Cortex of kidney (tissue), 1 donor: ENCODE measurements around the gene CCDC30.
"Not testable (repeated sequence)": the region's sequence is repeated elsewhere in the genome, so short reads cannot be mapped to it uniquely, and the experiment has no call there.

Source experiments
- DNase-seq: peaks from one replicate; lab custom pipeline; 2025; lab: John Stamatoyannopoulos, UW

Gene CCDC30

GRCh38 chr1:42529724-42530181, 66.7 kb downstream of the CCDC30 start:
- DNase-seq, result no peak

- DNase-seq, result no peak
Observed at GRCh38 chr1:42531043-42531442, 68.0 kb downstream of the CCDC30 start.

GRCh38 chr1:42533101-42533863, 70.2 kb downstream of the CCDC30 start:
- no peak for DNase-seq

- no peak for DNase-seq
Observed at GRCh38 chr1:42541104-42541503, 78.0 kb downstream of the CCDC30 start.

- DNase-seq, result no peak
Observed at GRCh38 chr1:42551180-42551579, 88.1 kb downstream of the CCDC30 start.

- no peak for DNase-seq
Observed at GRCh38 chr1:42551590-42551989, 88.5 kb downstream of the CCDC30 start.

GRCh38 chr1:42552636-42553035, 89.5 kb downstream of the CCDC30 start:
- DNase-seq, result no peak

GRCh38 chr1:42557230-42557851, 94.3 kb downstream of the CCDC30 start:
- DNase-seq, result no peak

GRCh38 chr1:42567038-42567437, 104.0 kb downstream of the CCDC30 start:
- DNase-seq, result no peak

GRCh38 chr1:42576935-42577334, 113.8 kb downstream of the CCDC30 start:
- no peak for DNase-seq

GRCh38 chr1:42586016-42586415, 122.9 kb downstream of the CCDC30 start:
- DNase-seq, result no peak

GRCh38 chr1:42587753-42588152, 124.7 kb downstream of the CCDC30 start:
- DNase-seq, result no peak

- DNase-seq, result no peak
Observed at GRCh38 chr1:42592811-42593210, 129.7 kb downstream of the CCDC30 start.

GRCh38 chr1:42593486-42594100, 130.5 kb downstream of the CCDC30 start:
- DNase-seq, result no peak

GRCh38 chr1:42601472-42601871, 138.4 kb downstream of the CCDC30 start:
- no peak for DNase-seq

- no peak for DNase-seq
Observed at GRCh38 chr1:42613803-42614131, 150.7 kb downstream of the CCDC30 start.

GRCh38 chr1:42618866-42619265, 155.8 kb downstream of the CCDC30 start:
- DNase-seq, result no peak

GRCh38 chr1:42620307-42620706, 157.2 kb downstream of the CCDC30 start:
- no peak for DNase-seq

- not testable (repeated sequence) for DNase-seq
Observed at GRCh38 chr1:42621180-42621579, 158.1 kb downstream of the CCDC30 start.

GRCh38 chr1:42627205-42627604, 164.1 kb downstream of the CCDC30 start:
- not testable (repeated sequence) for DNase-seq

GRCh38 chr1:42639116-42639515, 176.0 kb downstream of the CCDC30 start:
- DNase-seq, result no peak

GRCh38 chr1:42646056-42646455, 183.0 kb downstream of the CCDC30 start:
- no peak for DNase-seq

GRCh38 chr1:42657201-42657600, 194.1 kb downstream of the CCDC30 start:
- no peak for DNase-seq
